GM12892 (cell line): ENCODE results near the gene TPRG1L.

ENCODE experiments used
- POLR2A ChIP-seq: IDR thresholded peaks from 2 replicates; pipeline ENCODE4 v1.6.1; 2011; ENCODE audit warnings: low read depth, low read length, control low read depth
- POLR2AphosphoS5 ChIP-seq: IDR thresholded peaks from 2 replicates; pipeline ENCODE4 v1.6.1; 2011; ENCODE audit warnings: low read depth, low read length, control low read depth
- TAF1 ChIP-seq: IDR thresholded peaks from 2 replicates; pipeline ENCODE4 v1.6.1; 2011; ENCODE audit warnings: low read depth, mild to moderate bottlenecking, control low read depth, low read length, borderline replicate concordance

GRCh38 chr1:3674100-3675094, 49.6 kb downstream of the TPRG1L start:
- TF ChIP-seq POLR2A (no peak), TAF1 (no peak), POLR2AphosphoS5 (no peak)
